HS-5 (cell line): ENCODE measurements around the gene GOLGA8B.
"Not testable (repeated sequence)": the region's sequence is repeated elsewhere in the genome, so short reads cannot be mapped to it uniquely, and the experiment has no call there.

Experiments used
- DNase-seq: peaks from one replicate; pipeline ENCODE4 v3.0.0-alpha.2; 2012; ENCODE audit warnings: low read depth

The GOLGA8B gene, protein sequence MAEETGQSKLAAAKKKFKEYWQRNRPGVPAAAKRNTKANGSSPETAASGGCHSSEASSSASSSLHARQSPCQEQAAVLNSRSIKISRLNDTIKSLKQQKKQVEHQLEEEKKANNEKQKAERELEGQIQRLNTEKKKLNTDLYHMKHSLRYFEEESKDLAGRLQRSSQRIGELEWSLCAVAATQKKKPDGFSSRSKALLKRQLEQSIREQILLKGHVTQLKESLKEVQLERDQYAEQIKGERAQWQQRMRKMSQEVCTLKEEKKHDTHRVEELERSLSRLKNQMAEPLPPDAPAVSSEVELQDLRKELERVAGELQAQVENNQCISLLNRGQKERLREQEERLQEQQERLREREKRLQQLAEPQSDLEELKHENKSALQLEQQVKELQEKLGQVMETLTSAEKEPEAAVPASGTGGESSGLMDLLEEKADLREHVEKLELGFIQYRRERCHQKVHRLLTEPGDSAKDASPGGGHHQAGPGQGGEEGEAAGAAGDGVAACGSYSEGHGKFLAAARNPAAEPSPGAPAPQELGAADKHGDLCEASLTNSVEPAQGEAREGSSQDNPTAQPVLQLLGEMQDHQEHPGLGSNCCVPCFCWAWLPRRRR

DNA sequence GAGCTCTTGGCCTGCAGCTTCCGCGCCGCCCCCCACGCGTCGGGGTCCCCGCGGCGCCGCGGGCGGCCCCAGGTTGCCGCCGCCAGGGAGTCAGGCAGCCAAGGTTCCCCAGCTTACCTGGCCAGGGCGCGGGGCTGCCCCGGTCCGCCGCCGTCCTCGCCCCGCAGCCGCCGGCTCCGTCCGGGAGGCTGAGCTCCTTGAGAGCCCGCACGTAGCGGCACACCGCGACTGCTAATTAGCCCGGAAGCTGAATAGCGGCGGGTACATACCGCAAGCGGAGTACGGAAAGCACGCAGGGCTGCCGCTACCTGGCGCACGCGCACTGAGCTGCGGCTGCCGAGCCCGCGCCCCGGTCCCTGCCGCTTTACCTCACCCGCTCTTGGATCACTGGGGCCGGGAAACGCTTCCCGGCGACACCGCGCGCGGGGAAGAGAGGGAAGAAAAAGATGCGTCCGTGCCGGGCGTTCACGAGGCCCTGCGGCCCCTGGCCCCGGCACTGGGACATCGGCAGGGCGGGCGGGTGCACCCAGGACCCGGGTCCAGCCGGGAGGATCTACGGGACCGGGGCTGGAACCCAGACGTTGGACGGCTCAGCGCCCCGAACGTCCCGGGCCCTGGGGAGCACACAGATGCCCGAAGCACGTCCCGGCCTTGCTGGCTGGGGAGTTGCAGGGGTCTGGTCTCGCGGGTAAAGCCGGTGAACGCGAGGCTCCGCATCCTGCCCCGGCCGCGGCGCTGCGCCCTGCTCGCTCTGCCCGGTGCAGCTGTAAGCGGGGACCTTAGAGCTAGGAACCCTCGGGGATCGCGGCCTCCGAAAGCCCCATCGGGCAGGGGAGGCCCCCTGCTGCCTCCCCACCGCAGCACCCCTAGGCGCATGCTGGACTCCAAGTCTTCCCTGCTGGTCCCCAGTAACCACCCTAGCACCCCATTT, at the start of gene GOLGA8B:
TSS of gene GOLGA8B (minus strand) at position 253 of the 931 bp plus-strand sequence. CDS start 47,739 bp downstream, outside the sequence.
- DNase-seq: no peak

DNA sequence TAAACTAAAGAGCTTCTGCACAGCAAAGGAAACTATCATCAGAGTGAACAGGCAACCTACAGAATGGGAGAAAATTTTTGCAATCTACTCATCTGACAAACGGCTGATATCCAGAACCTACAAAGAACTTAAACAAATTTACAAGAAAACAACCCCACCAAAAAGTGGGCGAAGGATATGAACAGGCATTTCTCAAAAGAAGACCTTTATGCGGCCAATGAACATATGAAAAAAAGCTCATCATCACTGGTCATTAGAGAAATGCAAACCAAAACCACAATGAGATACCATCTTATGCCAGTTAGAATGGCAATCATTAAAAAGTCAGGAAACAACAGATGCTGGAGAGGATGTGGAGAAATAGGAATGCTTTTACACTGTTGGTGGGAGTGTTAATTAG, 49.7 kb upstream of the GOLGA8B start:
- DNase-seq: not testable (repeated sequence)

DNA sequence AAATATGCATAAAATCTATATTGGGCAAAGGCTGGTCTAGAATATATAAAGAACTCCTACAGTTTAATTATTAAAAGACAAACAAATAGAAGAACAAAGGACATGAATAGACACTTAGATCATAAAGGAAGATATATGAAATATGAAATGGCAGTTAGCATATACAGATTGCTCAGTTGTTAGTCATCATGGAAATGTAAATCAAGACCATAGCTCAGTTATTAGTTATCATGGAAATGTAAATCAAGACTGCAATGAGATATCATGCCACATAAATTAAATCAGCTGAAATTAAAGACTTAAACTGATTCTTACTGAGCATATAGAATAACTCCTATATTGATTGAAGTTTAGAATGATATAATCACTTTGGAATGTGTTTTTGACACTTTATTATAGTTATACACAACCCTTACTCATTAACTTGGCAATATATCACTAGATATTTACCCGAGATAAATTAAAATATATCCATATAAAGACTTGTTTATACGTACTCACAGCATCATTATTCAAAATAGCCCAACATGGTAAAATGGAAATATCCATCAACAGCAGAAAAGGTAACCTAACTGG, 45.2 kb upstream of the GOLGA8B start:
- peak; percentile 40 for DNase-seq

DNA sequence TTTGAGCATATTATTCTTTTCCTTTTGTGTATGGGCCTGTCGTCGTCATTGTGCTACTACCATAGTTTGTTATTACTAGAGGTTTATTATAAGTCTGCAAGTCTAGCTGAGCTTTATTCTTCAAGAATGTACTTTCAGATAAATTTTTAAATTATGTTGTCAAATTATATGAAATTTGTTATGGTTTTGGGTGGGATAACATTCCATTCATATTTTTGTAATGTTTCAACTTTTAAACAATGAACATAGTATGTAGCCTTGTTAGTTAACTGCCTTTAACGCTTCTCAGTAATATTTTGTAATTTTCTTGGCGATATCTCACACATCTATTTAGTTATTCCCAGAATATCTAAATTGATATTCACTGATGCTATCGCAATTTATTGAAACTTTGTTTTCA, 41.6 kb upstream of the GOLGA8B start:
- no peak for DNase-seq

DNA sequence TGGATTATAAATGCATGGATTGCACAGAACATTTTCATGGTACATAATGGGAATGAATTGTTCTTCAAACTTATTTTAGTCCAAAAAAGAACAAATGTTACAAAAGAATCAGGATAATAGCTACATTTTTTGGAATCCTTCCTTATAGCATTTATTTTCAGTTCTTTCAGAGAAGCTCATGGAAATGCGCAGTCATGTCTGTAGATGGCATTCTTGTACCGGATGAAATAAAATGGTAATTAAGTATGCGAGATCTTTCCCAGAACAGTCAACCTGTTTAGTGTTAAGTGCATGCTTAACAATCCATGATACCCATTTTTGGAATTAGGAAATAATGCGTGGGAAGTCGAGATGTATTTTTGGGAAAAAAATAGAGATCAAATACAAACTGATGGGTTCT, 38.2 kb upstream of the GOLGA8B start:
- DNase-seq: no peak

DNA sequence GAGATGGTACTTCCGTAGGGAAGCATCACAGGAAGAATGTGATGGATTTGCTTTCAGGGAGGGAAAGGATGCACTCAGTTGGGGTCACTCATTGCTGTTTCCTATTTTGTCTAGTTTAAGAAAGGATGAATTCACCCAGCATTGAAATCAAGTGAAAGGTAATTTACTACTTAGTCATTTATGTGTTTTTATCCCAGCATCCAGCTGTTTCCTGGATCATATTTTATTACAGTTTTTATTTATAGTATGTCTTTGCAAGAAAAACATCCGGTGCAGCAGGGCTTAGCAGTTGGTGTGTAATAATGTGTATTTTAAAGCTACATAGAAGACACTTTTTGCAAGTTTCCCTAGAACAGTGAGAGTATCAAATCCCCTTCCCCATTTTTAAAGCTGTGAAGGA, 37.4 kb upstream of the GOLGA8B start:
- no peak for DNase-seq

DNA sequence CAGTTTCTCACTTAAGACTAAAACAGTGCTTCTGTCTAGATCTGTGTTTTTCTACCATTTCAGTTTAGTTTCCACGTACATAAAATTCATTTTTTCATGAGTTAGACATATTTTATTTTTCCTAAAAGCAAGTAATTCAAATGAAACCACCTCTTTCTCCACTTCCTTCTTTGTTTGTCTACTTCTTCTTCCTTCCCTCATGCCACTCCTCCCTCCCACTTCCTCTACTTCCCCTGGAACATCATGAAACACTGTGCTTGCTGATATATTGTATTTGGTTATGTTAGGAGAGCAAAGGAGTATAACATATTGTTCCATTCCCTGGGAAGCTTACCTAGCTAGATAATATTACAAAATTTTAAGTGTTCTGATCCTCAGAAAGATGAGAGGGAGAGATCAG, 36.7 kb upstream of the GOLGA8B start:
- DNase-seq: no peak

DNA sequence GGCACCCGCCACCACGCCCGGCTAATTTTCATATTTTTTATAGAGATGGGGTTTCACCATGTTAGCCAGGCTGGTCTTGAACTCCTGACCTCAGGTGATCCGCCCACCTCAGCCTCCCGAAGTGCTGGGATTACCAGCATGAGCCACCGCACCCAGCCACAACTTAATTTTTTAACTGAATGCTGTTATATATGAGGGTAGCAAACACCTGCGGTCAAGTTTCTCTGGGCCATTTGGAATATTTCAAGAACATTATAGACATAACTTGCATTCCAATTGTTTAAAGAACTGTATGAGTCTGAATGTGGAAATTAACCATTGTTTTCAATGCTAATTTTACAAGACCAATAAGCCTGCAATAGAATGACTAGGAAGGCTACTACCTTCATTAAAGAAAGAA, 35.7 kb upstream of the GOLGA8B start:
- DNase-seq: no peak

DNA sequence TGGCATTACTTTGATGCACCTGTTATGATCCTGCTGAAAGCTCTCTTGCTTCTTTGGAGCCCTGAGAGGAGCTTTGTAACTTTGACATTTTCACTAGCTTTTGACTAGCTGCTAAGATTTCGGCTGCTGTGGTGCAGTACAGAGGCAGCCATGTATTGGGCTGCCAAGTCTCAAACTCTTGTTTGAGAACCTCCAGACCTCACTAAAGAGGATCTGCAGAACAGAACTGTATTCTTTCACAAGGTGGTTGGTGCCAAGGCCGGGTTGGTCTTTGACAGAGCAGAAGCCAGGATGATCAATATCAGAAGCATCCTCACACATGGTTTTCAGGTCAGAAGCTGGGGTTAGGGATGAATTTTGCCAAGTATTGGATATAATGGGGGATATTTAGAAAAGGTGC, 34.6 kb upstream of the GOLGA8B start:
- no peak for DNase-seq

DNA sequence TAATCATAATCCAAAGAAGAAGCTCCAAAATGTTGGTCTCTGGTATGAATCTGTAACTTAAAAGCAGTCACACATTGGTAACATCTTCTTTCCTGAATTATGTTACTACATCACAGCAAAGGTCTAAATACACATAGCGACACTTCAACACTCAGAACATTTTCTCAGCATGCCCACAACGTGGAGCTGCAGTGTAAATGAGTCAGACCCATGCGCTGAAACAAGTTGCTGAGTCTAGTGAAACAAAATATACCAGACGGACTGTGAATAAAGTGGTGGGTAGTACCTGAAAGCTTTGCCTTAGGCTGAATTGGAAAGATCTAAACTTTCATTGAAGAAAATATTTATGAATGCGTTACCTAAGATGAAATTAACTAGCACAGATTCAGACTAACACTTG, 33.2 kb upstream of the GOLGA8B start:
- DNase-seq: no peak

DNA sequence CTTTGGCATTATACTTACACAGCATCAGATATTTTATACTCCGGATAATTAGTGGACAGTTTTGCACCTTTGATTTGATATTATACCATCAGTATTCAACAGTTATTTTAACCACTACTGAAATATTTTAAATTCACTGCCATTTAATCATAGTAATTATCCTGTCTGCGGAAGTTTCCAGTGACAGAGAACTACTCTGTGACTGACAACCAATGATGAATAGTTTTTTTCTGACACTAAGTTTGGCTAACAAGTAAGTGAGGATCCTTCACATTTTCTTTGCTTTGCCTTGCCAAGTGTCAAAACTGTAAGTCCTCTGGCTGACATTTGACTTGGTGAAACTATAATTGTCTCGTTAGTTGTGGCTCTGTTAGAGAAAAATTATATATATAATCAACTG, 30.5 kb upstream of the GOLGA8B start:
- DNase-seq: no peak

DNA sequence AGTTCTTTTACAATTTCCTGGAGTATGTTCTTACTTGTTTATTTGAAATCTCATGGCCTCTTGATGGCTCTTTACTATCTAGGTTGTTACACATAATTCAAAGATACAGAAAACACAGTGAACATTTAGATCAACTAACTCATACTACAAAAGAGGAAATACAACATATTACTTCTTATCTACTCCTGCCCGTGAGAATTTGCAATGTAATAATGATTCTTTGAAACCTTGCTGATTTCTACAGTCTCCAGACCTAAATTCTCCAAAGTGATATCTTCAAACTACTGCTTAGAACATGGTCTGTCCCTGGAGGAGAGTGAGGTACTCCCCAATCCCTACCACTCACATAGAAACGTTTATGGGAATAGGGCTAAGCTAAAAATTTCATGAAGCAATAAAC, 29.9 kb upstream of the GOLGA8B start:
- no peak for DNase-seq

DNA sequence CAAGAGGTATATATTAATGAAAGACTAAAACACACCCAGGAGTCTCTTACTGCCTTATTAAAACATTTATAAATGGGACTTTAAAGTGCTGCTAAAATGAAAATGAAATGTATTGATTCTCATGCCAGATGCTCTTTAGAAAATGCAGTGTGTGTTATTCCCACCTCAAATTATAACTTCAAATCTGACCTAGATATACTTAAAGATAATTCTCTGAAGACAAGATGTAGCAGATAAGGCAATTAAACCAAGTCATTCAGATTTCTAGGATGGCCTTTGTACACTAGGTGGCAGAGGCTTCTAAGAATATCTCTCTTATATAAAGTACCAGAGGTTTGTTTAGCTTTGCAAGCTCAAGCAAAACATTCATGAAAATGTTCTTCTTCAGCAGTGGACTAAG, 26.9 kb upstream of the GOLGA8B start:
- DNase-seq: no peak

DNA sequence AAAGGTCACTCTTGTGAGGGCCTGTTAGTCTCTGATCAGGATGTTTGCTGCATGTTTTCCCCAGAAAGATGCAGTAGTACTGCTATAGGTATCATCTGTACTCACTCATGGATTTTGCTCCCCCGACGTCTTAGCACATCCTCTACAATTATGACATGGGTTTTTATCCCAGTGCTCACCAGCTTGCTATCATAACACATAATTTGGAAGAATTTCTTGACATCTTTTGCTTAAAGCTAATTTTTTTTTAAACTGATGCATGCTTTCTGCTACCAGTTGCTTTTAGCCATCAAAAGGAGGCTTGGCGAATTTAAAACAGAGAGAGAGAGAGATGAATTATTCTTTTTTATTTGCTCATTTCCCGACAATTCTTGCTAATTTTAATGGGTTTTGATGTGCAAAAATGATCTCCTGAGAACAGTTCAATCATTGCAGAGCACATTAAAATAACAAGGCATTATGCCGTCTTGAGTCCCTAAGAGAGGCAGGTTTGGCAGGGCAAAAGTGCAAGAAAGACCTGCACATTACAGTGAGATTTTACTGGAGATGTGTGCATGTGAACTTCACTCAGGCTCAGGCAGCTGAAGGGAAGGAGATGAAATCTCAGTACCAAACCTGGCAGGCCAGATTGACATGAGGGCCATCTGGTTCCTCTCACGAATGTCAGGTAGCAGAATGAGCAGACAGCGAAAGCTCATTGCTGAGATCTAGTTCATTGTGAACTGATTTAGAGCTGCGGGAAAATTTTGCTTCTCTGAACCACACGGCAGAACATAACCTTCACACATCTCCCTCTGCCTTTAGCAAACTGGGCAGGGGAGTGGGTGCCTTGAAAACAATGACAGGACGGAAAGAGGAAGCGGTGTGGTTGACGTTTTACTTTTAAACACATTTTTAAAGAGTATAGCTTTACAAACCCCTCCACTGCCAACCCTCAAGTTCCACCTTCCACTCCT, 25.9 kb upstream of the GOLGA8B start:
- no peak for DNase-seq

DNA sequence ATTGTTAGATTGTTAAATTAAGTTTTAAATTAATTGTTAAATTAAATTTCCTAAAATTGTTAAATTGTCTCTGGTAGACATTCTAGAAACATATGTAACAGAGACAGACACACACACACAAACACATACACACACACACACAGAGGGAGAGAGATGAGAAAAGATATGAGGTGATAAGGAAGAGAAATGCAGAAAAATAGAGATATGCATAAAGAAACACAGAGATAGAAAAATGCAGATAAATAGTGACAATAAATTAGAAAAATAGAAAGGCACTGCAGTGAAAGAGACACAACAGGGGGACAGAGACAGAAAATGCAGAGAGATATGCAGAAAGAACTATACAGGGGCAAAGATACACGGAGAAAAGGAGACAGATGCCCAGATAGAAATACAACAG, 25.1 kb upstream of the GOLGA8B start:
- DNase-seq: no peak

DNA sequence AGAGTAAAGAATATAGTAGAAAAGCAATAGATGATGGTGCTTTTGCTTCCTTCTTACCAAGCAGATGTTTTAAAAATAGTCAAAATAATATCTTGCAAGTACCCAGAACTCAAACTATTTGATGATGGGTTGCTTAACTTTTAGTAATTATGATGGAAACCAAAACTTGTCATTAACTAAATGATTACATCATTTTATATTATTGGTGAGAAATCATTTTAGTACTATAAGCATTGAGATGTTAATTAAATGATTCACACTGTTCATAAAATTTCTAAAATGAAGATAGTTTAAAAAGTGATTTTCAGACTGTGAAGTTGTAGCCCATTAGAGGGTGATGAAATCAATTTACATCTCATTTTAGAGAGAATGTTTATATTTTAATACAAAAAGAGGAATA, 24.4 kb upstream of the GOLGA8B start:
- DNase-seq: no peak

DNA sequence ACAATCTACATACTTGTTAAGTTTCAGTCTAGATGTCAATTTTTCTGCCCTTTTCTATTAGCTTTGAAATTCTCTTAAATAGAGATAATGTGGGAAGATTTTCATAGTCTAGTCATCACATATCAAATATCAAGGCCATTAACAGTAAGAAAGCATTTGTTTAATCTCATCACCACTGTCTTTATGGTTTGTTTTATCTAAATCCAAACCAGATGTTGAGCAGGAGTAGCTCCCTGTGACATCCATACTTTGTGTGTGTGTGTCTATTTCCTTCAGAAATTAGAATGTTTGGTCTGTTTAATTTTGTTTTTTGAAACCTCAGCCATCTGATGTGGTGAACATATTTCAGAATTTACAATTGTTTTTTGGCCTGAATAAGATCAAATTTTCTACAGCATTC, 23.1 kb upstream of the GOLGA8B start:
- DNase-seq: no peak

DNA sequence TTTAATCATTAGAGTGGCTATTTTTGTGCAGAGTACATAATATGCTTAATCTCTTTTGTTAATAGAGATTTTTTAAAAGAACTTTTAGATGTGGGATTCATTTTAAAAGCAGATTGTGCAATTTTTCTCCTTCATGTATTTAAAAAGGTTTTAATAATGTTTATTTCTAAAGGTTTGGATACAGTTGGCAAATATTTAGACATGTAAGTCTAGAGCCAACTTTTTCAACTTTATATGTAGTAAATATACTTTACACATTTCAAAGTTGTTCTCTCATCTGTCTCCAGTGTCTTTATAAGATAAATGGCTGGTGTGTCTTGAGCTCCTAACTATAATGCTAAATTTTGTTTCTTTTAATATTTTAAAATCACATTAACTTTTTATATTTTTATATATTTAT, 22.7 kb upstream of the GOLGA8B start:
- DNase-seq: no peak

DNA sequence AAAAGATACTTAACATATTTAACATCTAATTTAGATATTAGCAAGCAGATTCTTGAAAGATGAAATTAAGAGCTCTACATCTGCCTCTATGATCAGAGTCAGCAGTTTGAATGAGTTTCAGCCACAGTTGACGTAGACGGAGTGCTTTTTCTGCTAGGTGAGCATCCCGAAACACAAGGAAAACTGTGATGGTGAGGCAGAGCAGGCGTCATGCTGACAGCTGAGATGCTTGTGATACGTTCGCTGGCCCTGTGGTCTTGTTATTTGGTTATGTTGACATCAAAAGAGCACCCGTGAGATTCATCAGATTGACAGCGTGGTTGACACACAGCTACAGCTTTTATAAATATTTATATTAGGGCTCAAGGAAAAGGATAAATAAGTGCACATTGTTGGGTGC, 19.6 kb upstream of the GOLGA8B start:
- no peak for DNase-seq

DNA sequence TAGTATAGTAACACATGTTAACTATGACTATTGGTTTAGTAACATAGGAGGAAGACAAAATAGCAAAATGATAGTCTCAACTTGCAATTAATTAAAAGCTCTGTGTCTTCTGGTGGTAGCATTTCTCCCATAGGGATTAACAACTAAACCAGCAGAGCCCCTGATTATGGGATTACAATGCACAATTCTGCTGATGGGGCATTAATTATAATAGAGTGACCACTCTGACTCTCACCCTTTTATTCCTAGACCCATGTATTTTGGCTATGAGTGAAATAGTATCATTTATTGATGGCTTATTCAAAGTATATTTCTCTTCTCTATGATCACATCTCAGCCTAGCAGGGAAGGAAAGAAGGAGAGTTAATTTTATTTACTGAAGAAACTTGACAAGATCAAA, 17.5 kb upstream of the GOLGA8B start:
- no peak for DNase-seq
